ENCODE results near the gene RGS7BP. TPM values are rescaled to one million over a fixed set of nuclear protein-coding genes. Genes with fewer than 3 reads are reported as not detected.

RGS7BP gene
- total and polyA plus RNA-seq, 2 of the 13 experiments (the other 11 are each of a cell fraction or from before 2014, with no cell fraction given) = not detected

DNA sequence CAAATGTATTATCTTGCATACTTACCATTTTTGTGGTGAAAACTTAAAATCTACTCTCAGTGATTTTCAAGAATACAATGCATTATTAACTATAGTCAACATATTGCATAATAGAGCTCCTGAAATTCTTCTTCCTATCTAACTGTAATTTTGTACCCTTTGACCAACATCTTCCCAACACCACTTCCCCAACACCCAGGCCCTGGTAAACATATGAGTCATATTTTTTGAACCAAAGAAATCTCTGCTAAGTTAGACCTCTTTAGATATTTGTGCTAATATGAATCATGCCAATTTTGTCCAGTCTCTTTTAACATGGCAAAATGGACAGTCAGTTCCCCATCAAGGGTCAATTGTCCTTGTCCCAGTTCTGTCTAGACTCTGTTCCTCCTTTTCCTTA is 18.5 kb upstream of the RGS7BP start:
- ATAC-seq = no peak
- in situ Hi-C loops (cut with HindIII; ENCODE audit: extremely low pct_ligation_motif_present, low pct_unique_long_range_greater_than_20kb) (no loop called here), intact Hi-C loops (cut with micrococcal nuclease; ENCODE audit: unreplicated experiment) (no loop called here)
- Histone ChIP-seq H3K4me1 (ENCODE audit: insufficient read depth, low read length) (no peaks in the 10 kb centered on the region), H3K4me2 (ENCODE audit: low read depth, low read length) (no peak overlapping the region), H3K9ac (ENCODE audit: insufficient read depth, low read depth, low read length) (no peak overlapping the region), H3K79me2 (ENCODE audit: insufficient read depth, low read length) (no peaks in the 10 kb centered on the region), H4K20me1 (ENCODE audit: insufficient read depth, low read length) (no peaks in the 10 kb centered on the region), H3K27me3 (ENCODE audit: control insufficient read depth in 1 of 2, insufficient read depth in 2 of 2, low read length in 2 of 2) (no peaks in the 10 kb centered on the region), H3K27ac (ENCODE audit: extremely low read length, insufficient read depth, low read length) (no peak overlapping the region), H2AFZ (ENCODE audit: low read length) (no peak overlapping the region), H3K36me3 (replicated peaks in 1 of 2; ENCODE audit: control insufficient read depth in 1 of 2, insufficient read depth in 2 of 2, low read length in 2 of 2) (no peaks in the 10 kb centered on the region), H3K9me3 (ENCODE audit: low read length) (no peaks in the 10 kb centered on the region), H3K4me3 (replicated peaks in 1 of 3; ENCODE audit: insufficient read depth in 1 of 3, low read depth in 2 of 3, low read length in 3 of 3) (no peak overlapping the region)
- BruUV-seq (replicated peaks) = no TSS peak
- ChIA-PET POLR2A (no interaction called here), CTCF (ENCODE audit: low intra/inter-chr PET ratio, low total read pairs) (no interaction called here)
- no peak for TF ChIP-seq ZSCAN9 (CRISPR knock-in tag; IDR thresholded peaks at IDR 0.05; ENCODE audit: borderline replicate concordance)
- TF ChIP-seq, protein P1, sequence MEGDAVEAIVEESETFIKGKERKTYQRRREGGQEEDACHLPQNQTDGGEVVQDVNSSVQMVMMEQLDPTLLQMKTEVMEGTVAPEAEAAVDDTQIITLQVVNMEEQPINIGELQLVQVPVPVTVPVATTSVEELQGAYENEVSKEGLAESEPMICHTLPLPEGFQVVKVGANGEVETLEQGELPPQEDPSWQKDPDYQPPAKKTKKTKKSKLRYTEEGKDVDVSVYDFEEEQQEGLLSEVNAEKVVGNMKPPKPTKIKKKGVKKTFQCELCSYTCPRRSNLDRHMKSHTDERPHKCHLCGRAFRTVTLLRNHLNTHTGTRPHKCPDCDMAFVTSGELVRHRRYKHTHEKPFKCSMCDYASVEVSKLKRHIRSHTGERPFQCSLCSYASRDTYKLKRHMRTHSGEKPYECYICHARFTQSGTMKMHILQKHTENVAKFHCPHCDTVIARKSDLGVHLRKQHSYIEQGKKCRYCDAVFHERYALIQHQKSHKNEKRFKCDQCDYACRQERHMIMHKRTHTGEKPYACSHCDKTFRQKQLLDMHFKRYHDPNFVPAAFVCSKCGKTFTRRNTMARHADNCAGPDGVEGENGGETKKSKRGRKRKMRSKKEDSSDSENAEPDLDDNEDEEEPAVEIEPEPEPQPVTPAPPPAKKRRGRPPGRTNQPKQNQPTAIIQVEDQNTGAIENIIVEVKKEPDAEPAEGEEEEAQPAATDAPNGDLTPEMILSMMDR (CRISPR knock-in tag; IDR thresholded peaks at IDR 0.05) = no peak
- no peak for TF ChIP-seq MAFF (IDR thresholded peaks at IDR 0.05; ENCODE audit: low read depth, low read length)
- TF ChIP-seq ATF1 (CRISPR knock-in tag; IDR thresholded peaks at IDR 0.05) = no peak
- TF ChIP-seq, protein P2, sequence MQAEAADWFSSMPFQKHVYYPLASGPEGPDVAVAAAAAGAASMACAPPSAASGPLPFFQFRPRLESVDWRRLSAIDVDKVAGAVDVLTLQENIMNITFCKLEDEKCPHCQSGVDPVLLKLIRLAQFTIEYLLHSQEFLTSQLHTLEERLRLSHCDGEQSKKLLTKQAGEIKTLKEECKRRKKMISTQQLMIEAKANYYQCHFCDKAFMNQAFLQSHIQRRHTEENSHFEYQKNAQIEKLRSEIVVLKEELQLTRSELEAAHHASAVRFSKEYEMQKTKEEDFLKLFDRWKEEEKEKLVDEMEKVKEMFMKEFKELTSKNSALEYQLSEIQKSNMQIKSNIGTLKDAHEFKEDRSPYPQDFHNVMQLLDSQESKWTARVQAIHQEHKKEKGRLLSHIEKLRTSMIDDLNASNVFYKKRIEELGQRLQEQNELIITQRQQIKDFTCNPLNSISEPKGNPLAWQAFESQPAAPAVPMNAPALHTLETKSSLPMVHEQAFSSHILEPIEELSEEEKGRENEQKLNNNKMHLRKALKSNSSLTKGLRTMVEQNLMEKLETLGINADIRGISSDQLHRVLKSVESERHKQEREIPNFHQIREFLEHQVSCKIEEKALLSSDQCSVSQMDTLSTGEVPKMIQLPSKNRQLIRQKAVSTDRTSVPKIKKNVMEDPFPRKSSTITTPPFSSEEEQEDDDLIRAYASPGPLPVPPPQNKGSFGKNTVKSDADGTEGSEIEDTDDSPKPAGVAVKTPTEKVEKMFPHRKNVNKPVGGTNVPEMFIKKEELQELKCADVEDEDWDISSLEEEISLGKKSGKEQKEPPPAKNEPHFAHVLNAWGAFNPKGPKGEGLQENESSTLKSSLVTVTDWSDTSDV (CRISPR knock-in tag; IDR thresholded peaks at IDR 0.05) = no peak
- no peak for TF ChIP-seq CENPT (CRISPR knock-in tag; IDR thresholded peaks at IDR 0.05; ENCODE audit: low read depth)
- no peak for DNase-seq (ENCODE audit: low spot score)
- FAIRE-seq = no peak
